SW480 (cell line): Measurements from ENCODE around the gene PTPMT1.

Source experiments
- DNase-seq: peaks from one replicate; pipeline ENCODE4 v3.0.0-alpha.2; 2016; ENCODE audit warnings: low spot score

The PTPMT1 gene

DNA sequence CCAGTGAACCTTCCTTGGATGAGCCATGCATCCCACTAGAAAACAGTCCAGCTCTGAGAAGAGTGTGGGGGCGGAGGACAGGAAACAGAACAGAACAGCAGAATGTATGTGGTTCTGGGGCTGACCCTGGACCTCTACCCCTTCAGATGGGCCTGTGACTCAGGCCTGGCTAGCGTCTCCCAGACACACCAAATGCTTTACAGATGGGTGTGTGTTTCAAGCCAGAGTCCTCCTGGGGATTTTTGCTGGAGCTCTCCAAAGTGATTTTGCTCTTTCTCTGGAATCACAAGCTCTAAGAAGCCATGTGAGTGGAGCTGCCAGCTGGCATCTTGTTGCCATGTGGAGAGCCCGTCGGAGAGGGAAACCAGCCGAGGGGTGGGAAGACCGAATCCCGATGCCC, 42.0 kb downstream of the PTPMT1 start:
- no peak for DNase-seq

DNA sequence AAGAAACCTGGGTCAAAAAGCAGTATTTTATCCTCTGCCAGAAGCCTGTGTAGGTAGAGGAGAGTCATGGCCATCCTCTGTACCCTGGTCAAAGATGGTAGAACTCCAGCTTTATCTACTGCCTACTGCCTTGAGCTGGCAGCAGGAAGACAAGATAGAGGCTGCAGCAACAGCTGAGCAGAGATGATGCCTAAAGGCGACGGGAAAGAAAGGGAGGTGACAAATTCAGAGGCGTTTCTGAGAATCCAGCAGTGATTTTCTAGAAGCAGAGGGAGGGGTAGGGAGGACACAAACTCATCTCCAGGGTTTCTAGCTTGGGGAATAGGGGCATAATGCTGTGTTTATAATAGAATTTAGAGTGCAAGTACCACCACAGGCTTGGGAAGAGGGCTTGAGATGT, 44.3 kb downstream of the PTPMT1 start:
- DNase-seq = no peak

DNA sequence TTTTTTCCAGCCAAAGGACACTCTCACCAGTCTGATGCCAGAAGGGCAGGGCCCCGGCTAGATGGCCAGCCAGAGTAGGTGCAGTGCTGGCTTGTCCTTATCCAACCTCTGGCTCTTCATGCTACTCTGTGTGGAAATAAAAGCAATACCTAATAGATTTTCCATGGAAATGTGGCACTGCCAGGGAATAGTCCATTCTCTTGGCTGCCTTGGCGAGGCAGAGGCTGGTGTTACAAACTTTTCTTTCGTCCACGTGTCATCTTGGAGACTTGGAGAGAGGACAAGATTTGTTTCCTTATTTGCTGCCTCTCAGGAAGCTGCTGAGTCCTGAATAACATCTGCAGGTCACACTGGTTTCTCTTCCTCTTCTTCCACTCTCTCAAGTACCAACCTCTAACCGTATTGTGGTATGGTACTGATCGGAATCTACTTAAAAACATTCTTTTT, 46.0 kb downstream of the PTPMT1 start:
- no peak for DNase-seq

DNA sequence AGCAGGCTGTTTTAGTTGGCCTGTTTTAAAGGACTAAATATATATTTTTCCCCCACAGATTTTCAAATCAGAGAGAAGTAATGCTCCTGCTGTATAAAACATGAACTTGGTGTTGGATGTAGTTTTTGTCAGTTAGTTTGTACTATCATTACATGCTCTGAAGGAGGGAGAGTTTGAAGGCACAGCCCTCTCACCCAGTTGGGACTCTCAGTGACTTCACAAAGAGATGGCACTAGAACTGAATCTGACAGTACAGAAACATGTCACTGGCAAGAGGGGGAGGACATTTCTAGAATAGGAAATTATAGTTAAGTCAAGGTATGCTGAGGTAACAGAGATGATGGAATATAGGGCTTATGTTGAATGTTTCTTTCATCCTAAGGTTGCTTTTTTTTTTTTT, 49.9 kb downstream of the PTPMT1 start:
- no peak for DNase-seq

DNA sequence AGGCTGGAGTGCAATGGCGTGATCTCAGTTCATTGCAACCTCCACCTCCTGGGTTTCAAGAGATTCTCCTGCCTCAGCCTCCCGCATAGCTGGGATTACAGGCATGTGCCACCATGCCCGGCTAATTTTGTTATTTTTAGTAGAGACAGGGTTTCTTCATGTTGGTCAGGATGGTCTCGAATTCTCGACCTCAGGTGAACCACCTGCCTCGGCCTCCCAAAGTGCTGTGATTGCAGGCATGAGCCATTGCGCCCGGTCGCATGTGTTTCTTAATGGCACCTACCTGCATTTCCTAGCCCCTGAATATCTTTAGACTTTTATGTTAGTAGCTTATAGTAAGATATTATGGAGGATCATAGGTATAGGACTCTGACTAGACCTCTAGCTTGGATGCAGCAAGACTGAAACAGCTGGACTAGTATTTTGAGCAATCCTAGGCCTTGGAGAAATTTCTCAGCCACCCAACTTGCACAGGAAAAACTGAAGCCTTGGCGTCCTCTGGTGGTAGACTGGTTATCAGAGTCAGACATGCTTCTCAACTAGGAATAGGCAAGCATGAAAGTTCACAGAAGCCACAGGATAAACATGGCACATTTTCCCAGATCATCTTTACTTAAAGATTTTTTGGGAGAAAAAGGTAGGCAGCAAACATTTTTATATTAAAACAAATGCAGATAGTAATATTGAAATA, 51.5 kb downstream of the PTPMT1 start:
- peak; percentile 12 for DNase-seq

DNA sequence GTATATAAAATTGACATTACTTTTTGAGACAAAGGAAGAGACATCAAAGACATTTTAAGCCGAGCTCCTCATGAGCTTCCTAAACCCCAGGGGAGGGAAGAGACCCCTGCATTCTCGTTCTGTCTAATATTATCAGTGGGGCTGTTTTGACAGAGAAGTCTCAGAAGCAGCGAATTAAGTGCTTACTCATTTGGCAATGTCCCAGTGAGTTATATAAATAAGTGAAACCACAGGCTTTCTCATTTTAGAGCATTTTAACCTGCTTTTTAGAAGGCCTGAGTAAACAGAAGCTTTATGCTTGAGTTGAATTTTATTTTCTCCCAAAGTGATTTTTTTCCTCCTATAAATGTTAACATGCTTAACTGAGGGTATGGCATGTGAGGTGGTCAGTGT, 52.0 kb downstream of the PTPMT1 start:
- no peak for DNase-seq

DNA sequence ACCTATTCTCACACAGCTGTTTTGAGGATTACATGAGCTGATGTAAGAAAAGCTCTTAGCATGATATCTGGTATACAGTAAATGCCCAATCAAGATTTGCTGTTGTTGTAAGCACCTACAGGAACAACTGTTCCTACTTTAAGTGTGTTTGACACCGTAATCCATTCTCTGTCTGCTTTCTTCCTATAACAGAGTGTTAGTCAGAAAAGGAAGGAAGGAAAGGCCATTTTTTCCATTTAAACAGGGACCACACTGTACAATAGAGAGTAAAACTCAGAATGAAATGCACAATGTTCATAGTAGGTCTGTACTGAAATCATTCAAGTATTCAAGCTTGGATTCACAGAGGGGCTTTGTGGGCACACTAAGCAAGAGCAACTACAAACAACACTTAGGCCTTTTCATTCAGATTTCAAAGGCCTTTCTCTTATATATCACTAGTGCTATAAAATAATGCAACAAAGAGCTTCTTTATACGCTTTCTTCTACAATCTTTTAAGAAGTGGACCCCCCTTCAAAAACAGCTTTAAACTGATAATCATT, 55.5 kb downstream of the PTPMT1 start:
- DNase-seq = no peak
